K562 (cell line): ENCODE measurements around the gene DDX51. TPM values are rescaled to one million over a fixed set of nuclear protein-coding genes. Genes with fewer than 3 reads are reported as not detected.

Source experiments
- CBX8 ChIP-seq: fragments of 200-600 bp; sonication (generic); IDR thresholded peaks from 2 replicates; pipeline ENCODE4 v1.6.1; 2012; ENCODE audit warnings: borderline replicate concordance, mixed run types, low read depth, mild to moderate bottlenecking, moderate library complexity, mixed read lengths, low read length, control low read depth, inconsistent platforms; ENCODE audit not compliant: poor library complexity, severe bottlenecking; ENCODE audit errors: extremely low read depth
- HCFC1 ChIP-seq: IDR thresholded peaks from 2 replicates; pipeline ENCODE4 v1.6.1; 2012; ENCODE audit warnings: low read depth, low read length, improper control_type of control experiment
- RAD51 ChIP-seq: fragments of 450-650 bp; IDR thresholded peaks from 2 replicates; pipeline ENCODE4 v1.7.1; 2016; ENCODE audit warnings: low read depth, mild to moderate bottlenecking, borderline replicate concordance
- ZNF354B ChIP-seq: fragments of 250-450 bp; sonication (Bioruptor Pico); IDR thresholded peaks from 2 replicates; pipeline ENCODE4 v1.4.0; 2020
- polyA plus RNA-seq, 8 experiments: library from polyadenylated mRNA; depleted of rRNA in 4 of 8; stranded (reverse) in 5 of 8; unstranded in 3 of 8; fragments of >200 nt; fragmentation: Nextera tagmentation in 2 of 8; fragmentation: Illumina TruSeq in 1 of 8; extraction: Ambion mirVana in 2 of 8; extraction: Trizol in 1 of 8; gene quantifications; 2 replicates each; pipeline versions ENCODE4 v1.2.1 to v1.2.3, GENCODE V29; 2011 to 2014; ENCODE audit warnings: inconsistent platforms in 1 of 8, missing spikeins in 1 of 8
- total RNA-seq, 7 experiments: library from RNA; depleted of rRNA in 6 of 7; stranded (reverse); fragments of >200 nt in 6 of 7; fragmentation: Illumina TruSeq in 2 of 7; extraction: Trizol in 2 of 7; gene quantifications; 2 replicates each; pipeline versions ENCODE4 v1.2.1 to v1.2.3, GENCODE V29; 2011 to 2021; ENCODE audit warnings: low replicate concordance in 1 of 7
- TF ChIP-seq, protein P1 (sequence below): fragments of 250-450 bp; sonication (Bioruptor Pico); IDR thresholded peaks from 2 replicates; pipeline ENCODE4 v1.8.0; 2022; ENCODE audit warnings: inconsistent platforms
- TF ChIP-seq, protein P2 (sequence below), 2 experiments: IDR thresholded peaks in 1 of 2; conservative IDR thresholded peaks in 1 of 2; 2 replicates each; pipeline ENCODE4 v1.6.1; 2016; ENCODE audit warnings: low read depth in 2 of 2, mild to moderate bottlenecking in 1 of 2, missing compliant biosample characterization in 1 of 2, missing genetic modification characterization in 1 of 2, moderate library complexity in 1 of 2

Gene DDX51
- total and polyA plus RNA-seq, 9 of the 15 experiments (the other 6 are each of a cell fraction or from before 2014, with no cell fraction given) = 1.1 to 35.9 (median 12.4) TPM

DNA sequence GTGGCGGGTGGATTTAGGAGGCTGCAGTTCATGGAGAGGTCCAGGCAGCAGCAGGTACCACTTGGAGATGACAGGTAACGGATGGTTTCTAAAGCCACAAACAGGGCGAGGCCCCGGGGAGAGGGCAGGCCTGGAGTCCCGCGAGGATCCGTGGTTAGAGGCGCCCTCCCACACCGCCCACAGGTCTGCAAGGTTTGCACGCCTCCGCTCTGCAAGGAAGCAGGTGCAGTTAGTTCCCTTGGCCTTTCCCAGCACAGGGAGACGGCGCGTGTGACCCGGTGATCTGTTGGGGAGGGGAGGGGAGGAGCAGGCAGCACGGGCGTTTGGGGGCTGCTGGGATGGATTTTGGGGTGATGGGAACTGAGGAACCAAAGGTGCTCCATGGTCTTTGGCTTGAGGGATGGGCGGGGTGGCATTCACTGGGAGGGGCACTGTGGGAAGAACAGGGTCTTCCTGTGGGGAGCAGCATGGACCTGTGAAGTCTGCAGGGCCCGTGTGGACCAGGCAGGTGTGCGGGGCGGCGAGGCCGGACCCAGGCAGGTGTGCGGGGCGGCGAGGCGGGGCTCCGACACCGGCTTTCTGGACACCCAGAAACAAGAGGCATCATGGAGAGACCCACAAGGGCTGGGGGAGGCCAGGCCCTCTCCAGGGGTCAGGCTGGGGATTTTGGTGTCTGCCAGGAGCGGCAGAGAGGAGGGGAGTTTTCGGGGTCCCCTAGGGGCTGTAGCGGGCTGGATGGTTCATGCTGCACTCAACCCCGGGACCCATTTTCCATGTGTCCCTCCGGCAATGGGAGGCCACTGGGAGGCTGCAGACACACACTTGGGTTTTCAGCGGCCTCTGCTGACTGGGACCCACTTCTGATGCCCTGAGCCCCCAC, 29.3 kb upstream of the DDX51 start (continued):
- TF ChIP-seq, protein P1, sequence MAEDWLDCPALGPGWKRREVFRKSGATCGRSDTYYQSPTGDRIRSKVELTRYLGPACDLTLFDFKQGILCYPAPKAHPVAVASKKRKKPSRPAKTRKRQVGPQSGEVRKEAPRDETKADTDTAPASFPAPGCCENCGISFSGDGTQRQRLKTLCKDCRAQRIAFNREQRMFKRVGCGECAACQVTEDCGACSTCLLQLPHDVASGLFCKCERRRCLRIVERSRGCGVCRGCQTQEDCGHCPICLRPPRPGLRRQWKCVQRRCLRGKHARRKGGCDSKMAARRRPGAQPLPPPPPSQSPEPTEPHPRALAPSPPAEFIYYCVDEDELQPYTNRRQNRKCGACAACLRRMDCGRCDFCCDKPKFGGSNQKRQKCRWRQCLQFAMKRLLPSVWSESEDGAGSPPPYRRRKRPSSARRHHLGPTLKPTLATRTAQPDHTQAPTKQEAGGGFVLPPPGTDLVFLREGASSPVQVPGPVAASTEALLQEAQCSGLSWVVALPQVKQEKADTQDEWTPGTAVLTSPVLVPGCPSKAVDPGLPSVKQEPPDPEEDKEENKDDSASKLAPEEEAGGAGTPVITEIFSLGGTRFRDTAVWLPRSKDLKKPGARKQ = no peak
- no peak for TF ChIP-seq ZNF354B (CRISPR knock-in tag)
- TF ChIP-seq, protein P2, sequence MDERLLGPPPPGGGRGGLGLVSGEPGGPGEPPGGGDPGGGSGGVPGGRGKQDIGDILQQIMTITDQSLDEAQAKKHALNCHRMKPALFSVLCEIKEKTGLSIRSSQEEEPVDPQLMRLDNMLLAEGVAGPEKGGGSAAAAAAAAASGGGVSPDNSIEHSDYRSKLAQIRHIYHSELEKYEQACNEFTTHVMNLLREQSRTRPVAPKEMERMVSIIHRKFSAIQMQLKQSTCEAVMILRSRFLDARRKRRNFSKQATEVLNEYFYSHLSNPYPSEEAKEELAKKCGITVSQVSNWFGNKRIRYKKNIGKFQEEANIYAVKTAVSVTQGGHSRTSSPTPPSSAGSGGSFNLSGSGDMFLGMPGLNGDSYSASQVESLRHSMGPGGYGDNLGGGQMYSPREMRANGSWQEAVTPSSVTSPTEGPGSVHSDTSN (CRISPR knock-in tag; IDR thresholded peaks at IDR 0.05; ENCODE audit: low read depth) = no peak
- TF ChIP-seq, protein P2 (tag; conservative IDR thresholded peaks at IDR 0.05; ENCODE audit: low read depth) = no peak
- TF ChIP-seq RAD51 = no peak
- no peak for TF ChIP-seq CBX8
- no peak for TF ChIP-seq HCFC1
